Retinal pigment epithelial cell (primary cell): ENCODE results near the gene ACSM4.

Experiments used
- DNase-seq: peaks from one replicate; pipeline ENCODE4 v3.0.0-alpha.2; 2010; ENCODE audit warnings: low read depth
- H3K4me3 ChIP-seq: 2 replicates; pipeline ENCODE4 v1.5.1; 2011; ENCODE audit warnings: mild to moderate bottlenecking, low read length, control low read depth, moderate library complexity
- TF ChIP-seq, protein P1 (sequence below): conservative IDR thresholded peaks from 2 replicates; pipeline ENCODE4 v1.5.1; 2011; ENCODE audit warnings: low read depth, low read length, control low read depth, inconsistent platforms

ACSM4 gene

DNA sequence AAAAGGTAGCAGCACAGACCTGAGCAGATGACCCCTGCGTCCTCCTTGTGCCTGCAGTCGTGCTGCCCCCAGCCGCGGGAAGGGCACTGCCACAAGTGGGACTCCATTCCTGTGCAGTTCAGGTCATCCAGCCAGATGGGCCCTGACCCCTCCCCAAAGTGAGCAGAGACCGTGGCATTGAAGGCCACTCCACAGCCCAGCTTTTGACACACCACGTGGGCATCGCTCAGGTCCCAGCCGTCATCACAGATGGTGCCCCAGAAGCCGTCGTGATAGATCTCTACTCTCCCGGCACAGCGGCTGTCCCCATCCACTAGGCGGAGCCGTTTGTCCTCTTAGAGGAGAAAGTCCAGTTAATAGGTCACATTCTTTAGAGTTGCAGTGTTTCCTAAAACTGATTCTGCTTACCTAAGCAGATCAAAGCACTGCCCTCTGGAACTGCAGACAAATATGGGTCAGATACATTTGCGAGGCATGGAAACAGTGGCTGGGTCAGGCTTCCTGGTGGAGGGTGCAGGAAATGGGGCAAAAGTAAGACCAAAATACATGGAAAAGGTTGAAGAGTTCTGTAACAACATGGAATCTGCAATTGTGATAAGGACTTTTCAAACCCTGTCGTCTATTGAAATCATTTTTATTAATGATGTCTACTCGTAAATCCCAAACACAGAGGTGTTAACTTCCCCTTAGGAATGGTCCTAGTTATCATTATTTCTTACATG lies 70.7 kb downstream of the ACSM4 start:
- H3K4me3 ChIP-seq = no peak overlapping the region
- no peak for DNase-seq
- TF ChIP-seq, protein P1, sequence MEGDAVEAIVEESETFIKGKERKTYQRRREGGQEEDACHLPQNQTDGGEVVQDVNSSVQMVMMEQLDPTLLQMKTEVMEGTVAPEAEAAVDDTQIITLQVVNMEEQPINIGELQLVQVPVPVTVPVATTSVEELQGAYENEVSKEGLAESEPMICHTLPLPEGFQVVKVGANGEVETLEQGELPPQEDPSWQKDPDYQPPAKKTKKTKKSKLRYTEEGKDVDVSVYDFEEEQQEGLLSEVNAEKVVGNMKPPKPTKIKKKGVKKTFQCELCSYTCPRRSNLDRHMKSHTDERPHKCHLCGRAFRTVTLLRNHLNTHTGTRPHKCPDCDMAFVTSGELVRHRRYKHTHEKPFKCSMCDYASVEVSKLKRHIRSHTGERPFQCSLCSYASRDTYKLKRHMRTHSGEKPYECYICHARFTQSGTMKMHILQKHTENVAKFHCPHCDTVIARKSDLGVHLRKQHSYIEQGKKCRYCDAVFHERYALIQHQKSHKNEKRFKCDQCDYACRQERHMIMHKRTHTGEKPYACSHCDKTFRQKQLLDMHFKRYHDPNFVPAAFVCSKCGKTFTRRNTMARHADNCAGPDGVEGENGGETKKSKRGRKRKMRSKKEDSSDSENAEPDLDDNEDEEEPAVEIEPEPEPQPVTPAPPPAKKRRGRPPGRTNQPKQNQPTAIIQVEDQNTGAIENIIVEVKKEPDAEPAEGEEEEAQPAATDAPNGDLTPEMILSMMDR = peak; percentile 17

DNA sequence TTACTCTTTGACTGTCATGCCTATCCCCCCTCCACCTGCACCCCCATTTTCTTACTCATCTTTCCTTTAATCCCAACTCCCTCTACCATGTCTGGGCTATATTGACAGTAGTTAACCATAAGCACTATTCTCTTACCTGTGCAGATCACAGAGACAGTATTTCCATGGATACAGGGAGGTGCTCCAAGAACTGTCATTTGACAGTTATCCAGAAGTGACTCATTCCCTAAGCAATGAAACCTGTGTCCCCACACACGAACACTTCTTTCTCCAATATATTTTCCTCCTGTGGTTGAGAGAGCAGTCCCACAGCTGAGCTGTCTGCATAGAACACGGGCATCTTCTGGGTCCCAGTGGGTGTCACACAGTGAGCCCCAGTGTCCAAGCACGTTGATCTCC lies 71.3 kb downstream of the ACSM4 start:
- no peak for DNase-seq
- H3K4me3 ChIP-seq = no peak overlapping the region
- TF ChIP-seq, protein P1 = no peak

DNA sequence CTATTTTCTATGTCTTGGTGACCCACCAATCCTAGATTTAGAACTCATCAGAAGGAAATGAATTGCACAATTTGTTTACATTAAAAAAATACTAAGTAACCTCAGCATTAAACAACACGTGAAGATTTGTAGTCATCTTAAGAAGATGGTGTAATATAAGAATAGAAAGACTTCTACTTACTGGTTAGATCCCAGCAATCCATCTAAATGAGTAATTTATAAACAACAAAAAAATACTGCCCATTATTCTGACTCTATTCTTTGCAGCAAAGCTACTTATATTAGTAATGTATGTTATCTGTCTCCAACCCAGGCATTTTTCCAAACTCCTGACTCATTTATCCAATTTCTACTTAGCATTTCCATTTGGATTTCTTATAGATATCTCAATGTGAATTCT lies 72.3 kb downstream of the ACSM4 start:
- TF ChIP-seq, protein P1 = no peak
- no peak for DNase-seq
- H3K4me3 ChIP-seq = no peak overlapping the region
